Ishikawa (cell line): Measurements from ENCODE around the gene TNP2.

ENCODE experiments used
- CEBPB ChIP-seq: IDR thresholded peaks from 2 replicates; pipeline ENCODE4 v1.6.1; 2012
- CREB1 ChIP-seq: IDR thresholded peaks from 2 replicates; pipeline ENCODE4 v1.6.1; 2012; ENCODE audit warnings: low read depth
- EGR1 ChIP-seq: IDR thresholded peaks from 2 replicates; pipeline ENCODE4 v1.6.1; 2012
- EP300 ChIP-seq: IDR thresholded peaks from 2 replicates; pipeline ENCODE4 v1.6.1; 2012; ENCODE audit warnings: borderline replicate concordance
- FOXM1 ChIP-seq: IDR thresholded peaks from 2 replicates; pipeline ENCODE4 v1.6.1; 2012; ENCODE audit warnings: low read depth, borderline replicate concordance
- NFIC ChIP-seq: IDR thresholded peaks from 2 replicates; pipeline ENCODE4 v1.6.1; 2012
- RAD21 ChIP-seq: IDR thresholded peaks from 2 replicates; pipeline ENCODE4 v1.6.1; 2012; ENCODE audit warnings: low read depth
- TAF1 ChIP-seq: IDR thresholded peaks from 2 replicates; pipeline ENCODE4 v1.6.1; 2012; ENCODE audit warnings: low read depth, mild to moderate bottlenecking
- TCF12 ChIP-seq: IDR thresholded peaks from 2 replicates; pipeline ENCODE4 v1.6.1; 2012; ENCODE audit warnings: low read depth
- TEAD4 ChIP-seq: IDR thresholded peaks from 2 replicates; pipeline ENCODE4 v1.6.1; 2012
- YY1 ChIP-seq: IDR thresholded peaks from 2 replicates; pipeline ENCODE4 v1.6.1; 2012; ENCODE audit warnings: low read depth
- ZBTB7A ChIP-seq: IDR thresholded peaks from 2 replicates; pipeline ENCODE4 v1.6.1; 2012; ENCODE audit warnings: low read depth
- TF ChIP-seq, protein P1 (sequence below): IDR thresholded peaks from 2 replicates; pipeline ENCODE4 v1.6.1; 2012; ENCODE audit warnings: low read depth, mild to moderate bottlenecking
- TF ChIP-seq, protein P2 (sequence below): IDR thresholded peaks from 2 replicates; pipeline ENCODE4 v1.6.1; 2012
- TF ChIP-seq, protein P3 (sequence below): IDR thresholded peaks from 2 replicates; pipeline ENCODE4 v1.6.1; 2012

Gene TNP2

DNA sequence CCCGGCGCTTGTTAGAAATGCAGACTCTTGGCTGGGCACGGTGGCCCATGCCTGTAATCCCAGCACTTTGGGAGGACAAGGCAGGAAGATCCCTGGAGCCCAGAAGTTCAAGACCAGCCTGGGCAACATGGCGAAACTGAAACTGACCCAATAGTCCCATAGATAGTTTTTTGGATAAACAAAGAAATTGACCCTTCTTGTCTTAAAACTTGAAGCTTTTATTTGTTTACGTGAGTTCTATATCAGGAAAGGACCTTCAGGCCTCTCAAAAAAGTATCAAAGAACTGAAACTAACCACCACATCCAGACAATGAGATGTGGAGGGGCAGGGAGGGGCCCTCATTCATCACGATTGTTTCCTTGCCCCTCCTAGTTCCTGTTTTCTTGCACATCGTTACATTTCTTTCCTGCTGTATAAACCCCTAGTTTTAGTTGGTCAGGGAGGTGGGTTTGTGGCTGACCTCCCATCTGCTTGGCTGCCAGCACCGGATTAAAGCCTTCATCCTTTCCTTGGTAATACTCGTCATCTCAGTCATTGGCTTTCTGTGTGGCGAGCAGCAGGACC, 42.0 kb upstream of the TNP2 start:
- TF ChIP-seq NFIC (no peak), YY1 (no peak), RAD21 (no peak), TCF12 (no peak), EP300 (no peak), ZBTB7A (no peak), EGR1 (no peak), TAF1 (no peak), CEBPB (no peak), TEAD4 (no peak), CREB1 (no peak), FOXM1 (no peak)
- TF ChIP-seq, protein P1, sequence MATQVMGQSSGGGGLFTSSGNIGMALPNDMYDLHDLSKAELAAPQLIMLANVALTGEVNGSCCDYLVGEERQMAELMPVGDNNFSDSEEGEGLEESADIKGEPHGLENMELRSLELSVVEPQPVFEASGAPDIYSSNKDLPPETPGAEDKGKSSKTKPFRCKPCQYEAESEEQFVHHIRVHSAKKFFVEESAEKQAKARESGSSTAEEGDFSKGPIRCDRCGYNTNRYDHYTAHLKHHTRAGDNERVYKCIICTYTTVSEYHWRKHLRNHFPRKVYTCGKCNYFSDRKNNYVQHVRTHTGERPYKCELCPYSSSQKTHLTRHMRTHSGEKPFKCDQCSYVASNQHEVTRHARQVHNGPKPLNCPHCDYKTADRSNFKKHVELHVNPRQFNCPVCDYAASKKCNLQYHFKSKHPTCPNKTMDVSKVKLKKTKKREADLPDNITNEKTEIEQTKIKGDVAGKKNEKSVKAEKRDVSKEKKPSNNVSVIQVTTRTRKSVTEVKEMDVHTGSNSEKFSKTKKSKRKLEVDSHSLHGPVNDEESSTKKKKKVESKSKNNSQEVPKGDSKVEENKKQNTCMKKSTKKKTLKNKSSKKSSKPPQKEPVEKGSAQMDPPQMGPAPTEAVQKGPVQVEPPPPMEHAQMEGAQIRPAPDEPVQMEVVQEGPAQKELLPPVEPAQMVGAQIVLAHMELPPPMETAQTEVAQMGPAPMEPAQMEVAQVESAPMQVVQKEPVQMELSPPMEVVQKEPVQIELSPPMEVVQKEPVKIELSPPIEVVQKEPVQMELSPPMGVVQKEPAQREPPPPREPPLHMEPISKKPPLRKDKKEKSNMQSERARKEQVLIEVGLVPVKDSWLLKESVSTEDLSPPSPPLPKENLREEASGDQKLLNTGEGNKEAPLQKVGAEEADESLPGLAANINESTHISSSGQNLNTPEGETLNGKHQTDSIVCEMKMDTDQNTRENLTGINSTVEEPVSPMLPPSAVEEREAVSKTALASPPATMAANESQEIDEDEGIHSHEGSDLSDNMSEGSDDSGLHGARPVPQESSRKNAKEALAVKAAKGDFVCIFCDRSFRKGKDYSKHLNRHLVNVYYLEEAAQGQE = no peak
- TF ChIP-seq, protein P2, sequence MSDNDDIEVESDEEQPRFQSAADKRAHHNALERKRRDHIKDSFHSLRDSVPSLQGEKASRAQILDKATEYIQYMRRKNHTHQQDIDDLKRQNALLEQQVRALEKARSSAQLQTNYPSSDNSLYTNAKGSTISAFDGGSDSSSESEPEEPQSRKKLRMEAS = no peak
- TF ChIP-seq, protein P3, sequence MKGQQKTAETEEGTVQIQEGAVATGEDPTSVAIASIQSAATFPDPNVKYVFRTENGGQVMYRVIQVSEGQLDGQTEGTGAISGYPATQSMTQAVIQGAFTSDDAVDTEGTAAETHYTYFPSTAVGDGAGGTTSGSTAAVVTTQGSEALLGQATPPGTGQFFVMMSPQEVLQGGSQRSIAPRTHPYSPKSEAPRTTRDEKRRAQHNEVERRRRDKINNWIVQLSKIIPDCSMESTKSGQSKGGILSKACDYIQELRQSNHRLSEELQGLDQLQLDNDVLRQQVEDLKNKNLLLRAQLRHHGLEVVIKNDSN = no peak

DNA sequence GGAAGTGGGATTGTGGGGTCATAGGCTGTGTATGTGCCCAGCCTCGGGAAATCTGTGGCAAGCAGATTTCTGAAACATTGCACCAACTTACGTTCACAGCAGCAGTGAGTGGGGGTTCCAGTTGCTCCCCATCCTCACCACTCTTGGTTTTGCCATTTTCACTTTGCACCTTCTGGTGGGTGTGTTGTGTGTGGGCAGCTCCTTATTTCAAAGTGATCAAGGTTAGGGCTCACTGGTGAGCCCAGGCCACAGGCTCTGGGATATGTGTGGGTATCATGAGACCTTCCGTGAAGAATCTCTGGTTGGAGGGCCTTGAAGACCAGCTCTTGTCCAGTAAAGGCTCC, 41.5 kb upstream of the TNP2 start:
- TF ChIP-seq, protein P3 = no peak
- TF ChIP-seq NFIC (no peak), ZBTB7A (no peak)

DNA sequence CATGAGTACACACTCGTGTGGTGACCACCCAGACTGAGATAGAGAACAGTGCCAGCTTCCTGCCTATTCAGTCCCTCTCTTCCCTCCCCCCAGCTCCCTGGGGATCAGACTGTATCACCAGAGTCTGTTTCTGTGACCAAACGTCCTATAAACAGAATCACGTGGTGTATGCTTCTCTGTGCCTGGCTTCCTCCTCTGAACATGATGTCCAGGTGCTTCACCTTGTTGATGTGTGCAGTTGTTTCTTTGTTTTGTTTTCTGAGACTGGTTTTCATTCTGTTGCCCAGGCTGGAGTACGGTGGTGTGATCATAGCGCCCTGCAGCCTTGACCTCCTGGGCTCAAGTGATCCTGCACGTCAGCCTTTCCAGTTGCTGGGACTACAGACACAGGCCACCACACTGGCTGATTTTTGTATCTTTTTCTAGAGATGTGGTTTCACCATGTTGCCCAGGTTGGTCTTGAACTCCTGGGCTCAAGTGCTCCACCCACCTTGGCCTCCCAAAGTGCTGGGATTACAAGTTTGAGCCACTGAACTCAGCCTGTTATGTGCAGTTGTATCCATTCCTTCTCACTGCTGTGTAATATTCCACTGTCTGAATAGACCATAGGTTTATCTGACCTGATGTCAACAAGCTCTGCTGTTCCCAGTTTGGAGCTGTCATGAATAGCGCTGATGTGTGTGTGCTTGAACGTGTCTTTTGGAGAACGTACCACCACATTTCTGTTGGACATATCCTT, 40.9 kb upstream of the TNP2 start:
- no peak for TF ChIP-seq EGR1
- TF ChIP-seq NFIC = no peak
- TF ChIP-seq FOXM1 = no peak
- no peak for TF ChIP-seq EP300
- TF ChIP-seq ZBTB7A = no peak
- no peak for TF ChIP-seq CREB1
- no peak for TF ChIP-seq RAD21
- TF ChIP-seq, protein P2 = no peak
- no peak for TF ChIP-seq YY1

DNA sequence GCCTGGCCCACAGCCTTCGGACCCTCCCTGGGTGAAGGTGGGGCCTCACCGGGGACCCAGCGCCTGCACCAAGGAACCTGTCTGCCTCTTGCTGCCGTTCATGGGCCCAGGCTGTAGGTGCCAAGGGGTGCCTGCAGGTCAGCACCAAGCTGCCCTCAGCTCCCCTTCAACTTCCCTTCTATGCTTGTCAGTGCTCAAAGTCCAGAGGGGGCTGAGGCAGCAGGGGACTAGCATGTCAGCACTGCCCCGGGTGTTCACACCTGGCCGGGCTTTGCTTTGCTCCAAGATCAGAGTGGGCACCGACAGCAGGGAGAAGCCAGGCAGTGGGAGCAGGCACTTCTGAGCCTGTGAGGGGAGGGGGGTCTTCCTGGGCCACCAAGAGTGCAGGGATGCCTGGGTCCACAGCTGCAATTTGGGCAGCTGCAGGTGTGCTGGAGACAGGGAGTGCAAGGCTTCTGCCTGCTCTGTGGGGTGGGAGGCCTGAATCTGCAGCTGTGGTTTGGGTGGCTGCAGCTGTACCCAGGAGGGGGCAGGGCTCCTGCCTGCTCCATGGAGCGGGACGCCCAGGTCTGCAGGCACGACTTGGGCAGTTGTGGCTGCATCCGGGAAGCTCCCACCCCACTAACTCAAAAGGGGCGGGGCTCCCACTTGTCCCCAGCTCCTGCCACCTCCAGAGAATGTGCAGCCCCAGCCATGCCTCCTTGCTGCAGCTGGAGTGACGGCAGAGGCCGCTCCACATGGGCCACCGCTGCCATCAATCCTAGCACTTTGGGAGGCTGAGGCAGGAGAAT, 39.6 kb upstream of the TNP2 start:
- TF ChIP-seq, protein P1 = no peak
- TF ChIP-seq, protein P2 = no peak
- TF ChIP-seq EP300 = 0 out of 2 replicates have a peak, but pooled peaks have one; percentile 44
- peak; percentile 79 for TF ChIP-seq TCF12
- 0 out of 2 replicates have a peak, but pooled peaks have one; percentile 10 for TF ChIP-seq TEAD4
- no peak for TF ChIP-seq EGR1
- no peak for TF ChIP-seq FOXM1
- TF ChIP-seq ZBTB7A = no peak
- no peak for TF ChIP-seq NFIC
- TF ChIP-seq CEBPB = no peak
- TF ChIP-seq, protein P3 = no peak
- no peak for TF ChIP-seq CREB1
- no peak for TF ChIP-seq YY1
- TF ChIP-seq TAF1 = no peak
